Smooth muscle cell (in vitro differentiated cells): ENCODE data around the gene IL1RN. TPM values are rescaled to one million over a fixed set of nuclear protein-coding genes. Genes with fewer than 3 reads are reported as not detected.

Experiments
- DNase-seq: peaks from one replicate; lab custom pipeline; 2025; ENCODE audit not compliant: unreplicated experiment; lab: John Stamatoyannopoulos, UW
- H2AFZ ChIP-seq: fragments of 200-600 bp; sonication (generic); 2 replicates; pipeline ENCODE4 v1.6.0; 2016; ENCODE audit warnings: antibody characterized with exemption, low read depth, mild to moderate bottlenecking
- H3F3A ChIP-seq: fragments of 200-600 bp; sonication (generic); 2 replicates; pipeline ENCODE4 v1.6.0; 2017; ENCODE audit warnings: antibody characterized with exemption, low read depth
- H3K27ac ChIP-seq: fragments of 200-600 bp; sonication (generic); 2 replicates; pipeline ENCODE4 v1.5.1; 2016; ENCODE audit warnings: low read depth, mild to moderate bottlenecking
- H3K27me3 ChIP-seq: fragments of 200-600 bp; sonication (generic); 2 replicates; pipeline ENCODE4 v1.6.1; 2016; ENCODE audit warnings: low read depth, mild to moderate bottlenecking
- H3K36me3 ChIP-seq: fragments of 200-600 bp; sonication (generic); 2 replicates; pipeline ENCODE4 v1.5.1; 2016; ENCODE audit warnings: low read depth
- H3K4me1 ChIP-seq: fragments of 200-600 bp; sonication (generic); 2 replicates; pipeline ENCODE4 v1.5.1; 2016; ENCODE audit warnings: low read depth
- H3K4me2 ChIP-seq: fragments of 200-600 bp; sonication (generic); 2 replicates; pipeline ENCODE4 v1.6.0; 2016; ENCODE audit warnings: mild to moderate bottlenecking
- H3K4me3 ChIP-seq: fragments of 200-600 bp; sonication (generic); 2 replicates; pipeline ENCODE4 v1.5.1; 2016; ENCODE audit warnings: mild to moderate bottlenecking
- H3K79me2 ChIP-seq: fragments of 200-600 bp; sonication (generic); 2 replicates; pipeline ENCODE4 v1.6.0; 2016; ENCODE audit warnings: low read depth, mild to moderate bottlenecking
- H3K9ac ChIP-seq: fragments of 200-600 bp; sonication (generic); 2 replicates; pipeline ENCODE4 v1.6.0; 2016; ENCODE audit warnings: low read depth
- H3K9me3 ChIP-seq: fragments of 200-600 bp; sonication (generic); replicated peaks from 2 replicates; pipeline ENCODE4 v1.5.1; 2016; ENCODE audit warnings: low read depth
- H4K20me1 ChIP-seq: fragments of 200-600 bp; sonication (generic); 2 replicates; pipeline ENCODE4 v1.6.0; 2016; ENCODE audit warnings: low read depth
- CTCF ChIP-seq: fragments of 200-600 bp; sonication (generic); IDR thresholded peaks from 2 replicates; pipeline ENCODE4 v1.5.1; 2017; ENCODE audit warnings: borderline replicate concordance, mild to moderate bottlenecking, antibody characterized with exemption; ENCODE audit not compliant: insufficient read depth, poor library complexity, severe bottlenecking
- WGBS: methylation state at CpG from one replicate; pipeline ENCODE4 v1.1.7; 2016; ENCODE audit warnings: low lambda C conversion rate; 5-methylcytosine and 5-hydroxymethylcytosine counted together
- polyA plus RNA-seq: library from polyadenylated mRNA; unstranded; fragments of >200 nt; fragmentation: Nextera tagmentation; extraction: Ambion mirVana; gene quantifications from 2 replicates; pipeline ENCODE4 v1.2.1, GENCODE V29; 2016
- total RNA-seq: library from RNA; depleted of rRNA; stranded (reverse); fragments of >200 nt; gene quantifications from 2 replicates; pipeline ENCODE4 v1.2.3, GENCODE V29; 2014

IL1RN gene
- total and polyA plus RNA-seq, 2 experiments from 2014 or later: 2.2 to 3.3 TPM

- WGBS: 96% methylated on average over 8 of the region's 8 CpGs
- H3F3A ChIP-seq: no peaks in the 10 kb centered on the region
- H3K36me3 ChIP-seq: no peaks in the 10 kb centered on the region
Measured at GRCh38 chr2:113171334-113172075, 44.1 kb downstream of the IL1RN start.

GRCh38 chr2:113172721-113173541, 45.5 kb downstream of the IL1RN start:
- H3K36me3 ChIP-seq: no peaks in the 10 kb centered on the region
- no peak for DNase-seq

More at GRCh38 chr2:113171334-113172075, 44.1 kb downstream of the IL1RN start:
- H3K27me3 ChIP-seq: no peaks in the 10 kb centered on the region
- H4K20me1 ChIP-seq: no peaks in the 10 kb centered on the region
- H3K4me2 ChIP-seq: no peak overlapping the region
- no peaks in the 10 kb centered on the region for H3K79me2 ChIP-seq
- H3K4me3 ChIP-seq: no peak overlapping the region
- no peak overlapping the region for H3K27ac ChIP-seq
- no peaks in the 10 kb centered on the region for H3K4me1 ChIP-seq
- no peak for DNase-seq
- TF ChIP-seq CTCF: no peak
- no peak overlapping the region for H2AFZ ChIP-seq
- no peak overlapping the region for H3K9ac ChIP-seq
- H3K9me3 ChIP-seq: no peaks in the 10 kb centered on the region

GRCh38 chr2:113173542-113174375, 46.4 kb downstream of the IL1RN start, which contains the start of gene PSD4:
TSS of gene PSD4 (plus strand) at chr2:113173971. CDS start at chr2:113182457, 8,486 bp downstream.
- Histone ChIP-seq H2AFZ (no peak within 1 kb of the TSS), H3K4me3 (no peak within 1 kb of the TSS), H3K27me3 (no peaks in the 10 kb centered on the region), H3K4me1 (no peaks in the 10 kb centered on the region), H3K36me3 (no peaks in the 10 kb centered on the region), H3K79me2 (no peaks in the 10 kb centered on the region), H4K20me1 (no peaks in the 10 kb centered on the region), H3K4me2 (no peak within 1 kb of the TSS), H3K27ac (no peak within 1 kb of the TSS), H3K9ac (no peak within 1 kb of the TSS), H3K9me3 (no peaks in the 10 kb centered on the region), H3F3A (no peaks in the 10 kb centered on the region)
- no peak for DNase-seq
- no peak for TF ChIP-seq CTCF
- WGBS: 84% methylated on average over 13 of the region's 14 CpGs

More at GRCh38 chr2:113172721-113173541, 45.5 kb downstream of the IL1RN start:
- H4K20me1 ChIP-seq: no peaks in the 10 kb centered on the region
- H2AFZ ChIP-seq: no peak overlapping the region
- H3K27me3 ChIP-seq: no peaks in the 10 kb centered on the region
- no peak overlapping the region for H3K9ac ChIP-seq
- no peaks in the 10 kb centered on the region for H3F3A ChIP-seq
- no peak overlapping the region for H3K27ac ChIP-seq
- no peak overlapping the region for H3K4me2 ChIP-seq
- H3K4me3 ChIP-seq: no peak overlapping the region
- no peaks in the 10 kb centered on the region for H3K4me1 ChIP-seq
- WGBS: 88% methylated on average over 16 of the region's 16 CpGs
- TF ChIP-seq CTCF: no peak
- H3K9me3 ChIP-seq: no peaks in the 10 kb centered on the region
- H3K79me2 ChIP-seq: no peaks in the 10 kb centered on the region
